H9 (cell line): ENCODE data around the gene CX3CR1. TPM values are rescaled to one million over a fixed set of nuclear protein-coding genes. Genes with fewer than 3 reads are reported as not detected.

Source experiments
- DNase-seq: peaks from one replicate; pipeline ENCODE4 v3.0.0-alpha.2; 2017
- H2AFZ ChIP-seq: one replicate; pipeline ENCODE4 v1.6.1; 2013; ENCODE audit warnings: mild to moderate bottlenecking, low read length, control low read depth, moderate library complexity
- H2AK5ac ChIP-seq: 2 replicates; pipeline ENCODE4 v1.6.1; 2013; ENCODE audit warnings: low read length, control low read depth, mixed read lengths; ENCODE audit not compliant: insufficient read length
- H2BK120ac ChIP-seq: one replicate; pipeline ENCODE4 v1.6.1; 2013; ENCODE audit warnings: low read depth, mild to moderate bottlenecking, low read length, control low read depth, inconsistent platforms; ENCODE audit not compliant: poor library complexity, severe bottlenecking
- H2BK12ac ChIP-seq: 2 replicates; pipeline ENCODE4 v1.6.1; 2013; ENCODE audit warnings: low read length, control low read depth, mixed read lengths, low read depth; ENCODE audit not compliant: insufficient read length
- H2BK15ac ChIP-seq: 2 replicates; pipeline ENCODE4 v1.6.1; 2013; ENCODE audit warnings: low read depth, low read length, control low read depth
- H2BK20ac ChIP-seq: one replicate; pipeline ENCODE4 v1.6.1; 2013; ENCODE audit warnings: low read depth, mild to moderate bottlenecking, low read length, control low read depth, inconsistent platforms; ENCODE audit not compliant: poor library complexity, severe bottlenecking
- H2BK5ac ChIP-seq: 2 replicates; pipeline ENCODE4 v1.6.1; 2013; ENCODE audit warnings: low read length, control low read depth, mixed read lengths; ENCODE audit not compliant: insufficient read length
- H3K14ac ChIP-seq: 2 replicates; pipeline ENCODE4 v1.6.1; 2013; ENCODE audit warnings: low read length, control low read depth; ENCODE audit not compliant: insufficient read depth
- H3K18ac ChIP-seq: 2 replicates; pipeline ENCODE4 v1.6.1; 2013; ENCODE audit warnings: low read depth, mild to moderate bottlenecking, mixed read lengths, low read length, control low read depth; ENCODE audit not compliant: insufficient read length
- H3K23ac ChIP-seq: 2 replicates; pipeline ENCODE4 v1.6.1; 2013; ENCODE audit warnings: low read length, control low read depth, mixed read lengths, low read depth; ENCODE audit not compliant: insufficient read length
- H3K23me2 ChIP-seq: 2 replicates; pipeline ENCODE4 v1.6.1; 2013; ENCODE audit warnings: low read depth, mild to moderate bottlenecking, mixed read lengths, low read length, control low read depth; ENCODE audit not compliant: insufficient read length, poor library complexity, severe bottlenecking
- H3K27ac ChIP-seq: 2 replicates; pipeline ENCODE4 v1.5.1; 2013; ENCODE audit warnings: low read length, control low read depth, mixed read lengths, low read depth; ENCODE audit not compliant: insufficient read length
- H3K27me3 ChIP-seq: 2 replicates; pipeline ENCODE4 v1.6.1; 2013; ENCODE audit warnings: low read length, control low read depth, inconsistent platforms; ENCODE audit not compliant: insufficient read depth
- H3K4ac ChIP-seq: 2 replicates; pipeline ENCODE4 v1.6.1; 2013; ENCODE audit warnings: low read depth, mild to moderate bottlenecking, control low read depth, inconsistent platforms, low read length, moderate library complexity
- H3K4me1 ChIP-seq: 2 replicates; pipeline ENCODE4 v1.6.1; 2013; ENCODE audit warnings: low read length, control low read depth, inconsistent platforms; ENCODE audit not compliant: insufficient read depth
- H3K4me2 ChIP-seq: 2 replicates; pipeline ENCODE4 v1.6.1; 2013; ENCODE audit warnings: low read length, control low read depth, mixed read lengths; ENCODE audit not compliant: insufficient read length, insufficient read depth
- H3K56ac ChIP-seq: 2 replicates; pipeline ENCODE4 v1.6.1; 2013; ENCODE audit warnings: low read depth, mild to moderate bottlenecking, mixed read lengths, low read length, control low read depth; ENCODE audit not compliant: insufficient read length
- H3K79me1 ChIP-seq: 2 replicates; pipeline ENCODE4 v1.6.1; 2013; ENCODE audit warnings: low read depth, mild to moderate bottlenecking, moderate library complexity, low read length, control low read depth, inconsistent platforms; ENCODE audit not compliant: insufficient read depth, poor library complexity, severe bottlenecking
- H3K79me2 ChIP-seq: 2 replicates; pipeline ENCODE4 v1.6.1; 2013; ENCODE audit warnings: low read length, control low read depth, inconsistent platforms; ENCODE audit not compliant: insufficient read depth
- H3K9ac ChIP-seq: 2 replicates; pipeline ENCODE4 v1.6.1; 2013; ENCODE audit warnings: low read length, control low read depth, mixed read lengths; ENCODE audit not compliant: insufficient read length; ENCODE audit errors: extremely low read depth
- H3K9me3 ChIP-seq: one replicate; pipeline ENCODE4 v1.6.1; 2013; ENCODE audit warnings: low read depth, low read length, inconsistent platforms; ENCODE audit not compliant: control insufficient read depth
- H3T11ph ChIP-seq: one replicate; pipeline ENCODE4 v1.6.1; 2013; ENCODE audit warnings: mild to moderate bottlenecking, low read length, control low read depth, inconsistent platforms
- H4K20me1 ChIP-seq: one replicate; pipeline ENCODE4 v1.6.1; 2013; ENCODE audit not compliant: control insufficient read depth, insufficient read length, insufficient read depth
- H4K5ac ChIP-seq: 2 replicates; pipeline ENCODE4 v1.6.1; 2013; ENCODE audit warnings: low read depth, mild to moderate bottlenecking, mixed read lengths, low read length, control low read depth; ENCODE audit not compliant: insufficient read length
- H4K8ac ChIP-seq: replicated peaks from 2 replicates; pipeline ENCODE4 v1.6.1; 2013; ENCODE audit warnings: low read length, control low read depth, mixed read lengths, low read depth; ENCODE audit not compliant: insufficient read length
- H4K91ac ChIP-seq: 2 replicates; pipeline ENCODE4 v1.6.1; 2013; ENCODE audit warnings: low read depth, mild to moderate bottlenecking, moderate library complexity, mixed read lengths, low read length, control low read depth; ENCODE audit not compliant: insufficient read length
- H3K27ac Mint-ChIP-seq, 3 experiments: 2 replicates in 2 of 3; 3 replicates in 1 of 3; pipeline ENCODE4 v1.8.0; 2020 to 2021; ENCODE audit warnings: mixed read lengths in 3 of 3, mild to moderate bottlenecking in 1 of 3, moderate library complexity in 1 of 3
- H3K27me3 Mint-ChIP-seq: 2 replicates; pipeline ENCODE4 v1.8.0; 2021; ENCODE audit warnings: low read depth, mild to moderate bottlenecking, moderate library complexity, mixed read lengths
- H3K36me3 Mint-ChIP-seq, 3 experiments: 2 replicates in 2 of 3; 3 replicates in 1 of 3; pipeline ENCODE4 v1.8.0; 2020 to 2021; ENCODE audit warnings: low read depth in 3 of 3, mixed read lengths in 3 of 3; ENCODE audit not compliant: insufficient read depth in 1 of 3
- H3K4me1 Mint-ChIP-seq, 2 experiments: 2 replicates each; pipeline ENCODE4 v1.8.0; 2020; ENCODE audit warnings: mixed read lengths in 2 of 2
- H3K4me3 Mint-ChIP-seq, 2 experiments: 2 replicates in 1 of 2; 3 replicates in 1 of 2; pipeline ENCODE4 v1.8.0; 2020 to 2021; ENCODE audit warnings: mild to moderate bottlenecking in 2 of 2, mixed read lengths in 2 of 2, moderate library complexity in 1 of 2
- H3K9me3 Mint-ChIP-seq, 2 experiments: 2 replicates in 1 of 2; 3 replicates in 1 of 2; pipeline ENCODE4 v1.8.0; 2020; ENCODE audit warnings: mild to moderate bottlenecking in 2 of 2, mixed read lengths in 2 of 2, moderate library complexity in 1 of 2
- CTCF ChIP-seq: fragments of 200-600 bp; sonication (generic); conservative IDR thresholded peaks from 3 replicates; pipeline ENCODE4 v1.8.0; 2021; ENCODE audit warnings: antibody characterized with exemption, mild to moderate bottlenecking
- WGBS: extraction: QIAGEN DNeasy Blood & Tissue Kit; methylation state at CpG from one replicate; pipeline ENCODE4 v1.1.7; 2013; ENCODE audit warnings: missing lambda C conversion rate, low lambda C conversion rate, mixed read lengths; ENCODE audit not compliant: insufficient read length; ENCODE audit errors: extremely low coverage; 5-methylcytosine and 5-hydroxymethylcytosine counted together
- total RNA-seq: library from RNA; stranded (reverse); gene quantifications from 2 replicates; pipeline ENCODE4 v1.2.1, GENCODE V29; 2021

CX3CR1 gene
- total RNA-seq, 1 experiment from 2014 or later: not detected

GRCh38 chr3:39237027-39237426 lies 42.8 kb downstream of the CX3CR1 start:
- no peak overlapping the region for H3K18ac ChIP-seq
- peaks cover 3% of the 10 kb centered on the region in 2 experiments; a peak in 2 of 4 replicates for H3K4me1 Mint-ChIP-seq
- H3K9me3 ChIP-seq: no peaks in the 10 kb centered on the region
- no peak overlapping the region for H3K56ac ChIP-seq
- TF ChIP-seq CTCF: no peak
- H2BK12ac ChIP-seq: no peak overlapping the region
- H3K23ac ChIP-seq: no peak overlapping the region
- no peak overlapping the region for H2BK5ac ChIP-seq
- H4K5ac ChIP-seq: no peak overlapping the region
- H3K27ac ChIP-seq: no peak overlapping the region
- H4K20me1 ChIP-seq: no peaks in the 10 kb centered on the region
- H3K79me2 ChIP-seq: no peaks in the 10 kb centered on the region
- no peaks in the 10 kb centered on the region; the same call in 1 of the 2 replicates for H3K4me1 ChIP-seq
- peaks cover 20% of the 10 kb centered on the region for H3K27me3 Mint-ChIP-seq
- no peaks in the 10 kb centered on the region for H3K9me3 Mint-ChIP-seq
- H2AFZ ChIP-seq: no peak overlapping the region
- no peak overlapping the region for H3K14ac ChIP-seq
- H4K91ac ChIP-seq: no peak overlapping the region
- no peak overlapping the region for H2BK120ac ChIP-seq
- peak overlapping the region in 1 of 3 experiments; percentile 37; a peak in 1 of 7 replicates for H3K27ac Mint-ChIP-seq
- H3K23me2 ChIP-seq: no peaks in the 10 kb centered on the region
- no CpG with 5 or more reads among the region's 6 CpGs for WGBS
- no peak overlapping the region for H3K9ac ChIP-seq
- DNase-seq: no peak
- no peak overlapping the region for H3K4me3 Mint-ChIP-seq
- H3K79me1 ChIP-seq: no peaks in the 10 kb centered on the region
- no peaks in the 10 kb centered on the region for H3K27me3 ChIP-seq
- H3T11ph ChIP-seq: no peak overlapping the region
- H4K8ac ChIP-seq: no peak overlapping the region
- H2AK5ac ChIP-seq: no peak overlapping the region
- H3K36me3 Mint-ChIP-seq: no peaks in the 10 kb centered on the region
- H2BK20ac ChIP-seq: no peak overlapping the region
- H3K4ac ChIP-seq: no peak overlapping the region
- H3K4me2 ChIP-seq: no peak overlapping the region
- H2BK15ac ChIP-seq: no peak overlapping the region
